NCI-H2081 (cell line): Measurements from ENCODE around the gene SORCS3.

Experiments used
- DNase-seq, 2 experiments: peaks; one replicate each; lab custom pipeline; 2025; lab: John Stamatoyannopoulos, UW

SORCS3 gene

GRCh38 chr10:104646146-104646545 lies 5.1 kb downstream of the SORCS3 start:
- no peak for DNase-seq

- no peak for DNase-seq
Measured at GRCh38 chr10:104648421-104648820, 7.3 kb downstream of the SORCS3 start.

GRCh38 chr10:104650072-104650471 lies 9.0 kb downstream of the SORCS3 start:
- no peak for DNase-seq

GRCh38 chr10:104650635-104651331 lies 9.7 kb downstream of the SORCS3 start:
- no peak for DNase-seq

GRCh38 chr10:104657036-104657435 lies 15.9 kb downstream of the SORCS3 start:
- no peak for DNase-seq

GRCh38 chr10:104657457-104657856 lies 16.4 kb downstream of the SORCS3 start:
- DNase-seq = no peak

GRCh38 chr10:104658067-104658466 lies 17.0 kb downstream of the SORCS3 start:
- no peak for DNase-seq

- DNase-seq = no peak
Measured at GRCh38 chr10:104659809-104660208, 18.7 kb downstream of the SORCS3 start.

- no peak for DNase-seq
Measured at GRCh38 chr10:104663076-104663475, 22.0 kb downstream of the SORCS3 start.

GRCh38 chr10:104663563-104663962 lies 22.5 kb downstream of the SORCS3 start:
- DNase-seq = no peak

GRCh38 chr10:104664205-104664604 lies 23.1 kb downstream of the SORCS3 start:
- no peak for DNase-seq

- no peak for DNase-seq
Measured at GRCh38 chr10:104665174-104665573, 24.1 kb downstream of the SORCS3 start.

- no peak for DNase-seq
Measured at GRCh38 chr10:104666106-104666505, 25.0 kb downstream of the SORCS3 start.

- no peak for DNase-seq
Measured at GRCh38 chr10:104676874-104677273, 35.8 kb downstream of the SORCS3 start.

- no peak for DNase-seq
Measured at GRCh38 chr10:104678658-104679057, 37.6 kb downstream of the SORCS3 start.

GRCh38 chr10:104680467-104681401 lies 39.6 kb downstream of the SORCS3 start:
- no peak for DNase-seq

GRCh38 chr10:104681485-104681884 lies 40.4 kb downstream of the SORCS3 start:
- DNase-seq = no peak

- no peak for DNase-seq
Measured at GRCh38 chr10:104683567-104683966, 42.5 kb downstream of the SORCS3 start.

GRCh38 chr10:104686829-104687228 lies 45.7 kb downstream of the SORCS3 start:
- no peak for DNase-seq

- DNase-seq = no peak
Measured at GRCh38 chr10:104688251-104689042, 47.4 kb downstream of the SORCS3 start.

- DNase-seq = no peak
Measured at GRCh38 chr10:104689105-104689504, 48.0 kb downstream of the SORCS3 start.

GRCh38 chr10:104689547-104689946 lies 48.5 kb downstream of the SORCS3 start:
- DNase-seq = no peak
